HG02840 (cell line): ENCODE results near the gene ATXN1L.
"Not testable (repeated sequence)": the region's sequence is repeated elsewhere in the genome, so short reads cannot be mapped to it uniquely, and the experiment has no call there.

Source experiments
- ATAC-seq: cut with Tn5 transposase; IDR thresholded peaks from one replicate; pipeline ENCODE4 v1.9.1; 2021; ENCODE audit warnings: mild to moderate bottlenecking, moderate library complexity, moderate number of reproducible peaks; ENCODE audit not compliant: unreplicated experiment, low FRiP score

Gene ATXN1L, protein sequence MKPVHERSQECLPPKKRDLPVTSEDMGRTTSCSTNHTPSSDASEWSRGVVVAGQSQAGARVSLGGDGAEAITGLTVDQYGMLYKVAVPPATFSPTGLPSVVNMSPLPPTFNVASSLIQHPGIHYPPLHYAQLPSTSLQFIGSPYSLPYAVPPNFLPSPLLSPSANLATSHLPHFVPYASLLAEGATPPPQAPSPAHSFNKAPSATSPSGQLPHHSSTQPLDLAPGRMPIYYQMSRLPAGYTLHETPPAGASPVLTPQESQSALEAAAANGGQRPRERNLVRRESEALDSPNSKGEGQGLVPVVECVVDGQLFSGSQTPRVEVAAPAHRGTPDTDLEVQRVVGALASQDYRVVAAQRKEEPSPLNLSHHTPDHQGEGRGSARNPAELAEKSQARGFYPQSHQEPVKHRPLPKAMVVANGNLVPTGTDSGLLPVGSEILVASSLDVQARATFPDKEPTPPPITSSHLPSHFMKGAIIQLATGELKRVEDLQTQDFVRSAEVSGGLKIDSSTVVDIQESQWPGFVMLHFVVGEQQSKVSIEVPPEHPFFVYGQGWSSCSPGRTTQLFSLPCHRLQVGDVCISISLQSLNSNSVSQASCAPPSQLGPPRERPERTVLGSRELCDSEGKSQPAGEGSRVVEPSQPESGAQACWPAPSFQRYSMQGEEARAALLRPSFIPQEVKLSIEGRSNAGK

DNA sequence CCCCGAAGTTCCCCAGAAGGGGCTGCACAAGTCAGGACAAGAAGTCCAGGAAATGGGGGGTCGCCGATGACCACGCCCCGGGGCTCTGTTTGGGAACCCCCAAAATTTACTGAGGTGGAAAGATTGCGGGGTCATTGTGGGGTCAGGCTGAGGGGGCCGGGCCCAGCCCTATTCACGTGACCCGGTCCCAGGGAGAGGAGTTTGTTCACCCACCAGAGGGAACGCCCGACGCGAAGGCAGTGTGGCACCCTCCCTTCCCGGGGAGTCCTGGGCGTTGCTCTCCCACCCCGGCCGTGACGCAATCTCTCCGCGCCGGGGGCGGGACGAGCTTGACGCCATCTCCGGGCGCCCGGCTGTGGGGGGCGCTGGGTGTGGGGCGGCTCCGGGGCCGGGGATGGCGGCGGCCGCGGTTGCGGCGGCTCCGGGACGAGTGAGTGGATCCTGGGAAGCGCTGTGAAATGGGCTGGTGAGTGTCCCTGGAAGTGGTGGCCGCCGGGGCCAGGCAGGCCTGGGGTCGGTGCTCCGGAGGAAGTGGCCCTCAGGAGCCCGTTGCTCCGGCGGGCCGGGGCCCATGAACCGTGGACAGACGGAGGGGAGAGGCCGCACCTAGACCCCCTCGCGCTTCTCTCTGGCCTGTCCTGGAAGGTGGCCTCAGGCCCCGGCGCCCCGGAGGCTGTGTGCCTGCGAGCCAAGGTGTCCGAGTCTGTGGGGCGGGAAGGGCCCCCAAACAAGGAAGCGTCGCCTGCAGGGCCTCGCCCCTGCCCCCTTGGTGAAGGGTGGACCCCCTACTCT lies at the start of gene ATXN1L:
ATXN1L (plus strand) TSS at position 338 of the 792 bp plus-strand sequence. CDS start 3,765 bp downstream, outside the sequence.
- ATAC-seq = peak; percentile 55

DNA sequence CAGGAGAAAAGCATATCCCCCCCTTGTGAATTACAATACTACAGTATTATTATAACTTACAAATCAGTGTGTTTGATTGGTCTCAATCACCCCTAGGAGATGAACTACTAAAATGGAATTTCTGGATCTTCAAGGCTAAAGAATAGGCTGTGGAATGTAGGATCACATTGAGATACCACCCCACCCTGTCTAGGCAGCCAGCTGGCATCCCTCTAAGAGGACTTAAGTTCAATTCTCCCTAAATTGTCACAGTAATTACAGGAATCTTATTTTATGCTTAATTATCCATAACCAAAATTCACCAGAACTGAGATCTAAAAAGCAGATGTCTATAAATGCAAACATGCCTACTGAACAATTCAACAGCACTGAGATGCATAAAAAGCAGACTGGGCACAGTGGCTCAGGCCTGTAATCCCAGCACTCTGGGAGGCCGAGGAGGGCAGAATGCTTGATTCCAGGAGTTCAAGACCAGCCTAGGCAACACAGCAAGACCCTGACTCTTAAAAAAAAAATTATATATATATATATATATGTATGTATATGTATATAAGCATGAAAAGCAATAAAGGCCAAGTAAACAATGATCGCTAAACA lies 49.2 kb upstream of the ATXN1L start:
- no peak for ATAC-seq

DNA sequence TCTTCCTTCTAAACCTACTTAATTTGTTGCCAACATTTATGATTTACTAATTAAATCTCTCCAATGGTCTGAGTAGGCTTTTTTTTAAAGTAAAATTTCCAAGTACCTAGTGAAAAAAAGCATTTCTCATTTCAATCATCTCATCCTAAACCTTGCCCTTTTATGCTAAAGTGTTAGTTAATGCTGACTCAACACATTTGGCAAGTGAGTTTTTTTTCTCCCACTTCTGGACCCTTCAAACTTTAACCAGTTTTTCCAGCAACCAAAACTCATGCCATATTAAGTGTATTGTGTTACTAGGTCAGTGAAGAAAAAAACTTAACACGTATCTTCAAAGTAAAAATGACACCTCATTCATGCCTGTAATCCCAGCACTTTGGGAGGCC lies 42.5 kb upstream of the ATXN1L start:
- ATAC-seq = no peak

DNA sequence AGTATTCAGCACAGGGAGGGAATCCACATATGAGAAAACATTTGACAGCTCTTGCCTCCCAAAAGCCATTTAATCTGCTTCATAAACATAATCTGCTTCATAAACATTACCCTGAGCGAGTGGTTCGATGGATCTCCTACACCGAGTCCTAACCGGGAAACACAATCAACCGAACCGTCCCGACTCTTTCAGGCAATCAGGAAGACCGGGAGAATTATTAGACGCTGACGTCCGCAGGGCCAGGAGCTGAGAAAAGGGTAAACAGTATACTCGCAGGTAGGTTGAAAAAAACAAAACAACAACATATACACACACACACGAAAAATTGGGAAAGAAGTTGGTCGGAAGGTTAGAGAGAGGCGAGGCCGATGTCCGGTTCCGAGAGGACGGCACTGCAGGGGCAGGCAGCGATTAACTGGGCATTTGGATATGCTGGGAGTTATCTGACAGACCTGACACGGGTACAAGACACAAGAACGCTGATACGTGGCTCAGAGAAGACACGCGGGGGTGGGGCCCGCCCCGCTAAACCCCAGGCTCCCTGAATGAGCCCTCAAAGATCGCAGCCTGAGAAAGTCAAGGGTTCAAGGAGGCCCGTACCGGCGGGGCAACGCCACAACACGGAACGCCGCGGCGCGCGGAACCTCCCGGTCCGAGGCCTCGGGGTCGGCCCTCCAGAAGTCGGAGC lies 37.7 kb upstream of the ATXN1L start:
- peak; percentile 33 for ATAC-seq

DNA sequence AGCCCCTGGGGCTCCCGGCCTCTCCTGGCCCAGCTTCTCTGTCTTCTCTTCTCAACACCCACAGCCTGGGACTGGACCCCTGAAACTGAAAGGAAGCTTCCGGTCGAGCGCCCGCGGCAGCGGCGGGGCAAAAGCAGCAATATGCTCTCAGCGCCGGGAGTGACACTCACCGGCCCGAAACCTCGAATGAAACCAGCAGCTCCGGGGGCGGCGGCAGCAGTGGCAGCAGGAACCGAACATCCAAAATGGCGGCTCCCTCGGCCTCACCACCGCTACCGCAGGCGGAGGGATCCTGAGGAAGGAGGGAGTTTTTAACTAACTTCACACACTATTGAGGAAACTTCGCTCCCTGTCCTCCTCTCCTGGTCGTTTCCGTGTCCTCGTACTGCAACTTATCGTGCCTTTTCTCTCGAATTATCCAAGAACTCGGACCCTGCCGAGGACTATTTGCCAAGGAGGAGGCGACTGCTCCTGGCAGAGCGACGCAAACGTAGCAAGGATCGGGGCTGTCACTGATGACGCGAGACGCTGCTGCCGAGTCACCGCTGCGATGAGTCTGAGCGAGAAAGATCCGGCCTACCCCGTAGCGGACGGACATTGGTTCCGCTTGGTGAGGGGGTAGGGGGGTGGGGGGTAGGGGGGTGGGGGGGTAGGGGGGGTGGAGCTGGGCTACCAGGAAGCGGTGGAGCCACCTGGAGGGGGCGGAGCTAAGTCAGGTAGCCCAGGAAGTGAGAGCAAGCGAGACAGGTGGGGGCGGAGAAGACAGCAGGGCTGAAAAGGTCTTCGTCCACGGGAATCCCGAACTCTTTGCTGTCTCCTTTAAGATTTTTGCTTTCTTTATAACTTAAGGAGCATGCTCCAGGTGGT lies 37.0 kb upstream of the ATXN1L start, which contains the start of gene AP1G1:
AP1G1 (minus strand) TSS at position 242 of the 867 bp plus-strand sequence. CDS start 19,355 bp downstream, outside the sequence.
- peak; percentile 82 for ATAC-seq

DNA sequence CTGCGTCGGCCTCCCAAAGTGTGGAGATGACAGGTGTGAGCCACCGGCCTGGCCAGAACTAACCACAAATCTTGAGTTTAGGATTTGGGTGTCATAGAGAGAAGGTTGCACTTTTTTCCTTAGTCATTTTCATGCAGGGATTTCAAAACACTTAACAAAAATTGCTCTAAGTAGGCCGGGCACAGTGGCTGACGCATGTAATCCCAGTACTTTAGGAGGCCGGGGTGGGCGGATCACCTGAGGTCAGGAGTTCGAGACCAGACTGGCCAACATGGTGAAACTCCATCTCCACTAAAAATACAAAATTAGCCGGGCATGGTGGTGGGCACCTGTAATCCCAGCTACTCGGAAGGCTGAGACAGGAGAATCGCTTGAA lies 35.6 kb upstream of the ATXN1L start:
- ATAC-seq = not testable (repeated sequence)

DNA sequence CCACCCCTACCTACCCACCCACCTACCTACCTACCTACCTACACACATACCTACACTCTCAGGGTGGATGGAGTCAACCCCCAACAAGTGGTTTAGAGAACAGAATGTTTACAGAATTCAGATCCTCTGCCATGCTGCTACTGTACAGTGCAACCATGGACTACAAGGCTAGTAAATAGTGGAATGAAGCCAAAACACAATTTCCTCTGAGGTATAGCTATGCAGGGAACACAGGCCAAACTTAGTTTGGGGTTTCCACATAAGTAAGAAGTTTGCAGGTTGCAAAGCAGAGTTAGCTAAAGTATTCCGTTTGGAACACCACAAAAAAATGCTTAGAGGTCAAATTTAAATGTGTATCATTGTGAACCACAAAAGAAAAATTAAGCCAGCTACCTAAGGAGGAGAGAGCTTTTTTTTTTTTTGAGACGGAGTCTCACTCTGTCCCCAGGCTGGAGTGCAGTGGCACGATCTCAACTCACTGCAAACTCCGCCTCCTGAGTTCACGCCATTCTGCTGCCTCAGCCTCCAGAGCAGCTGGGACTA lies 34.4 kb upstream of the ATXN1L start:
- ATAC-seq = no peak

DNA sequence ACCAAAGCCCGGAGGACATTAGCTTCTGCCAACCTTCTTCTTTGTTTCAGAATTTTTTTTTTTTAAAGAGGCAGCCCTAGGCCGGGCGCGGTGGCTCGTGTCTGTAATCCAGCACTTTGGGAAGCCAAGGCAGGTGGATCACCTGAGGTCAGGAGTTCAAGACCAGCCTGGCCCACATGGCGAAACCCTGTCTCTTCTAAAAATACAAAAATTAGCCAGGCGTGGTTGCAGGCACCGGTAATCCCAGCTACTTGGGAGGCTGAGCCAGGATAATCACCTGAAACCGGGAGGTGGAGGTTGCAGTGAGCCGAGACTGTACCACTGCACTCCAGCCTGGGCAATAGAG lies 28.6 kb upstream of the ATXN1L start:
- peak; percentile 7 for ATAC-seq

DNA sequence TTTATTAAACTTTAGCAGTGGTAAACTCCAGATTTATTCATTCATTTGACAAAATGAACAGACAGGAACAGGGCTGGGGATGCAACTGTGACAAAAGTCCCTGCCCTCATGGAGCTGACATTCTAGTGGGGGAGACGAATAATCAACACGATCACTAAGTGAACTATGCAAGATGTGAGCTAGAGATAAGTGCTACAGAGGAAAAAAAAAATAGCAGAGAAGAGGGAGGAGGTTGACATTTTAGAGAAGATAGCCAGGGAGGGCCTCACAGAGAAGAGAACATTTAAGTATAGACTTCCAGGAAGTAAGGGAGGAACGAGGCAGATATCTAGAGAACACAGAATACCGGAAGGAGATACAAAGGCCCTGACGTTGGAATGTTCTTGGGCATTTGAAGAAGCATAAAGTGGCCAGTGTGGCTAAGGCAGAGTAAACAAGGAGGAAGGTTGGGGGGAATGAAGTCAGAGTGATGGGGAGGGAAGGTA lies 19.2 kb upstream of the ATXN1L start:
- no peak for ATAC-seq

DNA sequence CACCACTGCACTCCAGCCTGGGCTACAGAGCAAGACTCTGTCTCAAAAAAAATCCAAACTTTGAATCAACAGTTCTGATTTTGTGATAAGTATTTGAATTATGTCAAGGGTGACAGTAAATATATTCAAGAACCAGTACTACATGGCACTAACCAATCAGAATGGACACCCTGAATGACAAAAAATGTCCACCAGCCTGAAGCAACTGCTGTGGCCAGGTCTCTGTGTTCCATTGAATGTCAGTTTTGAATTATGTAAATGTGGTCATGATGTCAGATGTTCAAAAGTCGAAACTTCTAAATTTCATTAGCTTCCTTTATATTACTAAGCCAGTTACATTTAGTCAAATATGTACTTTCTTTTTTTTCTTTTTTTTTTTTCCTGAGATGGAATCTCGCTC lies 15.4 kb upstream of the ATXN1L start:
- ATAC-seq = no peak

DNA sequence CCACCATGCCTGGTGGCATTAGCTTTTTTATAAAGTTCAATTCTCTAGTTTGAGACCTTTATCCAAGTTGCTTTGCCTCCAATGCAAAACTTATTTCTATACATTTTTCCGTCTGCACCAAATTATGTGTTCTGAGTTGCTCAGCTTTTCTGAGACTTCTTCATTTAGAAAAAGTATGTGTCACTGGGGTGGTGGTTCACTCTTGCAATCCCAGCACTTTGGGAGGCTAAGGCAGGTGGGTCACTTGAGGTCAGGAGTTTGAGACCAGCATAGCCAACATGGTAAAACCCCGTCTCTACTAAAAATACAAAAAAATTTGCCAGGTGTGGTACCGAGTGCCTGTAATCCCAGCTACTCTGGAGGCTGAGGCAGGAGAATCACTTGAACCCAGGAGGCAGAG lies 14.1 kb upstream of the ATXN1L start:
- ATAC-seq = not testable (repeated sequence)

DNA sequence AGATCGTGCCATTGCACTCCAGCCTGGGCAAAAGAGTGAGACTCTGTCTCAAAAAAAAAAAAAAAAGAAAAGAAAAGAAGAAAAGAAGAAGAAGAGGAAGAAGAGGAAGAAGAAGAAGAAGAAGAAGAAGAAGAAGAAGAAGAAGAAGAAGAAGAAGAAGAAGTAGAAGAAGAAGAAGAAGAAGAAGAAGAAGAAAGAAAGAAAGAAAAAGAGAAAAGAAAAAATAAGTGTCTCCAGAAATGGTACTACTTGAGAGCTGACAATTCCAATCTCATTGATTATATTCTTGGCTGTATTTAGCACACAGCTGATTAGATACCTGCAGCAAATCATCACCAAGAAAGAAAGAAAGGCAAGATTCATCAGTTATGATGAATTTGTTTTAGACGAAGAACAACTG lies 13.7 kb upstream of the ATXN1L start:
- ATAC-seq = not testable (repeated sequence)

DNA sequence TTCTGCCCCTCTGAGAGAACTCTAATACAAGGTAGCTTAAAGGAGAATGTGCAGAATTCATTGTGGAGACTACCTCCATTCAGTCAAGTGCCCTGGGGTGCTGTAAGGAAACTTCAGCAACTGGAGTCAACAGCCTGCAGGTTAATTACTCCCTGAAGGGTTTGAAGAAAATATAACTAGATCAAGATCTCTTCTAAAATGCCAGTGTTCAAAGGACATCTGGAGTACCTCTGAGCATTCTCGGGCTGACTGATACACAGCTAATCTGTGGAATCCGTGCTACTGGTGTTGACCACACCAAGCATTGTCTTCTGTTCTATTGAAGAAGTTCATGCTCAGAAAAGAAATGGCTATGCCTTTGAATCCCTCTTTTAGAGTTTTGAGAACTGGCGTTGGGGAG lies 11.5 kb upstream of the ATXN1L start:
- no peak for ATAC-seq

DNA sequence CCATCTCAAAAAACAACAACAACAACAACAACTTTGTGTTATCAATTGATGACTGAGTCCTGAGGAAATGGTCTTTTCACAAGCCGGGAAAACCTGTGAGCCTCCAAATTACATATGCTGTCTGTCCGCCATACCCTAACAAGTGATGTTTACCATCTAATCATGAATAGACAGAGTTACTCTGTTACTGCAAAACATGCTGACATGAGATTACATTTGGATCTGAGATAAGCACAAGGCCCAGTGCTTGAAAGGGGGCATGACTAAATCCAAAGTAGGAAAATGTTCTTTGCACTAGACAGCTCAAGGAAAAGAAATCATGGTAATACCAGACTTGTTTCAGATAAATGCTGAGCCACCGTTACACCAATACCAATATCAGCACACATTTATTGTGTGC lies 8.6 kb upstream of the ATXN1L start:
- ATAC-seq = no peak

DNA sequence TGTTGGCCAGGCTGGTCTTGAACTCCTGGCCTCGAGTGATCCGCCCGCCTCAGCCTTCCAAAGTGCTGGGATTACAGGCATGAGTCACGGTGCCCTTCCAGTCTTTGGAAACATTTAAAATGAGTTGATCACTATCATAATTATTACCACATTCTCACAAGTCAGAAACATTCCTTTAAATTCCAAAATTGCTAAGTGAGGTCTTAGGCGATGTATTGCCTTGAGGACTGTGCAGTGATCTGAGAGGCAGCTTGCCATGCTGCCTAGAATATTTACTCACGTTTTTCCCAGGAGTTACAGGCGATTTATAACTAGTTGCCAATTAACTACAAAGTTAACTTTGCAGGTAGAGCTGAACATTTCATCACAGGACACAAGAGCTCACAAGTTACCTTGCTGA lies 5.7 kb upstream of the ATXN1L start:
- ATAC-seq = no peak

DNA sequence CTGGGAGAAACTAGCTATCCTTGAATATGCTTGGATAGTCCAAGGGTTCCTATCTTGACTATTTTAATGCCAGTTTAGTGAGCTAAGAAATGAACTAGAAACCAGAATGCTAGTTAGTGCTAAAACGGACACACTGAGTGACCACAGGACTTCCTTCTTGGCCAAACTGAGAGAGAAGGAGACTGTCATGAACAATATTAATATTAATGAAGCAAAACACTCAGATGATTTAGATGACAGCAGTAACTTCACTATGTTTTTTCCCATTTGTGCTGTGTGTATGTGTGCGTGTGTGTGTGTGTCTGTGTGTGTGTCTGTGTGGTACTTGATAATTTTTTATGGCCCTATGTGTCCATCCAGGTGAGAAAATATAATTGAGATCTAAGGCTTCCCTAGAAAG lies 2.2 kb upstream of the ATXN1L start:
- ATAC-seq = no peak

DNA sequence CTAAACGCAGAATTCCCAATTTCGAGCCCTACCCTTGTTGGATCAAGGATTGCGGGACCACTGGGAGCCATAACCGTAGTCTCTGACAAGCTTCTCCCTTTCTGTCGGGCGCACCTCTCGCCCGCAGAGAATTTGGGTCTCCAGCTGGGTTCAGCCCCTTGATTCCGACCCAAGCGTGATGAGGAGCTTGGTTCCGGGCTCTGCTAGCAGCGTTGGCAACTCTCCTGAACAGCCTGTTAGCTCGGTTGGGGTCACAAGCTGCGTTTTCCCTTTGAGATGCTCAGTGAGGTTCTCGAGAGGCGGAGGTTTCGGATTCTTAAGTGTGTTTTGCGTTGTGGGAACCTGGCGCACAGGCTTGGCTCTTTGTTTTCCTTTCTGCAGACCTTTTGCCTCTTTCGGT lies 655 bp downstream of the ATXN1L start:
- ATAC-seq = no peak

DNA sequence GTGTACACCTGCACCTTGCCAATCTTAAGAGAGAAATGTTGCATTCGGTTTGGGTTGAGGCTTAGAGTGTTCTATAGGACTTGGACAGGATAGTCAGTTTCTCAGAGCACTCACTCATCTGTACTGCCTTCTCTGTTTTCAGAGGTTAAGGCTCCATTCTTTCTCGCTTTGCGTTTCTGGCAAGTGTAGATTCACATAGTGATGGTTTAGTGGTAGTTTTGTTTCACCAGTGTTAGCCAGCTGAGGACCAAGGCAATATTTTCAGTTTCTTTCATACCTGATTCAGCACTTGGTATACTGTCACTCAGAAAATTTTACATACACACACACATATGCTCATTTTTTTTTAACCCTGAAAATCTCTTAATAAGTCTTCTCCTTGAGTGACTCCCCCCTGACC lies 1.3 kb downstream of the ATXN1L start:
- ATAC-seq = no peak

DNA sequence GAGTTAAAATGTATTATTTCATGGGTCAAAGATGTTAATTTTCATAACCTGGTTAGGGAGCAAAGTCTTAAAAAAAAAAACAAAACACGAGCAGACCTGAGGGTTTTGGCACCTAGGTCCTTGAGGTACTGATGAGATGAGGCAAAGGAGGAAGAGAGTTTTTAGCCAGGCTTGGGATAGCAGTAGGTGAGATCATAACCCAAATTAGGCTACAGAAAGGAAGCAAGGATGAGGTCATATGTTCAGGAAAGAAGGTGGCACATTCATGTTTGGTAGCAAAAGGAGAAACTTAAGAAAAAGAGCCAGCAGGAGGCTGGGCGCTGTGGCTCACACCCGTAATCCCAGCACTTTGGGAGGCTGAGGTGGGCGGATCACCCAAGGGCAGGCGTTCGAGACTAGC lies 2.8 kb downstream of the ATXN1L start:
- ATAC-seq = no peak
